ENCODE data around the gene BSG.
"Not testable (repeated sequence)": the region's sequence is repeated elsewhere in the genome, so short reads cannot be mapped to it uniquely, and the experiment has no call there.

Gene BSG

GRCh38 chr19:589693-590395, 17.4 kb downstream of the BSG start, which contains the start of gene HCN2:
Gene HCN2 (plus strand): TSS chr19:589881. CDS start chr19:589946, 65 bp downstream.
- no peak for FAIRE-seq

- FAIRE-seq, result no peak
Measured at GRCh38 chr19:590396-590745, 18.0 kb downstream of the BSG start.

- FAIRE-seq, result no peak
Measured at GRCh38 chr19:590750-591098, 18.3 kb downstream of the BSG start.

- FAIRE-seq, result no peak
Measured at GRCh38 chr19:591099-591958, 18.9 kb downstream of the BSG start.

DNA sequence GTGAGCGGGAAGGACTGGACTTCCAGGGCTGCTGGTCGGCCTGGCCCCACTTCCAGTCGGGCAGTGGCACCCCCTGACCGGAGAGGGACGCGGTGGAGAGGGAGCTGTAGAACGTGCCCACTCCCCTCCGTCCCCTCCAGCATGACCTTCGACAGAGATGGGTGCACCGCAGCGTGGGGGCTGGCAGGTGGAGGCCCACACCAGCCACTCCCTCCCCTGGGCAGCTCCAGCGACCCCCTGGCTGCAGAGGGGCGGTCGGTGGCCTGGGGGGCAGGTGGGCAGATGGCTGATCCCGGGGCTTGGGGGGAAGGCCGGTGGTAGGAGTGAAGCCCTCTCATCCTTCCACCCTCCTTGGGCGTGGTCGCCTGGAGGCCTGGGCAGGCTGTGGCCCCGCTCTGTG, 19.7 kb downstream of the BSG start:
- no peak for FAIRE-seq

DNA sequence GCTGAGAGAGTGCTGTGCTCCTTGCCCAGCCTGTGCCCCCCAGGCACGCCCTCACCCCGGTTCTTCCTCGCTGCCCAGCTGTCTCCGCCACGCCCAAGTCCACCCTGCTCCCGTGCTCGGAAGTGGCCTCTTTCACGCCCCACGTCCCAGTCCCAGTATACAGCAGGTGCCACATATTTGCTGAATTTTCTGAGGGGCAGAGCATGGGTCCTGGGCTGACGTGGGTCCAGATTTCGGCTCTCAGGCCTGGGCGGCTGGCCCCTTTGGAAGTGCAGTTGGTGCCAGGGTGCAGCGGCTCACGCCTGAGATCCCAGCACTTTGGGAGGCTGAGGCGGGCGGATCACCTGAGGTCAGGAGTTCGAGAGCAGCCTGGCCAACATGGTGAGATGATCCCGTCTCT, 20.7 kb downstream of the BSG start:
- no peak for FAIRE-seq

- no peak for FAIRE-seq
Measured at GRCh38 chr19:593505-593904, 21.1 kb downstream of the BSG start.

GRCh38 chr19:594265-594870, 22.0 kb downstream of the BSG start:
- FAIRE-seq, result no peak

DNA sequence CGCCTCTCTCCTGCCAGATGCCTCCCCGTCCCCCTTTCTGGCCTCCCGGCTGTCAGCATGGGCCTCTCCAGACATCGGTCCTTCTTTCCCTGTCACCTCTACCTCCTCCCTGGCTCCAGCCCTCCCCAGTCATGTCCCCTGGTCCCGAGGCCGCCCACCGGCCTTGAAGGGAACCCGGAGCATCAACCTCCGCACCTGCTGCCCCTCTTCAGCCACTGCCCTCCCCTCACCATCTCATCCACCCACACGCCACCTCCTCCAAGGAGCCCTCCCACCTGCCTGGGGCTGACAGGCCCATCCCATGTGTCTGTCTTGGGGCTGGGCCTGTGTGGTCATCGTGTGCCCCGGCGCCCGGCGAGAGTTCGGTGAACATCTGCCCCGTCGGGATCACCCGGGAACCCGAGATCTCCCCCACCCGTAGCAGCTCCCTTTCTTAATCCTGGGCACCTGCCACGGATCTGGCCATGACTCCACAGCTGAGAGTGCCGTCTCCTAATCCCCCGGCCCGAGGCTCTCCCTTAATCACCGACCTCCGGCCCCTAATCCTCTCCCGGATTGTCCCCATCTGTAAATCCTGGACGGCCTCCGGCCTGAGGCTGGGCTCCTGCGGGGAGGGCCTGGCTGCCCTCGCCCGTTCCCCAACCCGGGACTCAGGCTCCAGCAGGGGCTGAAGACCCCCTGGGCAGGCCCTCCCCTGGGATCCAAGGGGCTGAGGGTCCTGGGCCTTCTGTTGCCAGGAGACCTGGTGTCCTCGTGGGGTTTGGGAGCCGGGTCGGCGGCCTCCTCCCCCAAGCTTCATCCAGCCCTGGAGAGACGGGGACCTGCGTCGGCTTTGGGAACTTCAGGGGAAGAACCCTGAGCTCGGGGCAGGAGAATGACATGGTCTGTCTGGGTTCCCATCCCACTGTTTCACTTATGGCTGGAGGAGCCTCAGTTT, 23.2 kb downstream of the BSG start:
- no peak for FAIRE-seq

DNA sequence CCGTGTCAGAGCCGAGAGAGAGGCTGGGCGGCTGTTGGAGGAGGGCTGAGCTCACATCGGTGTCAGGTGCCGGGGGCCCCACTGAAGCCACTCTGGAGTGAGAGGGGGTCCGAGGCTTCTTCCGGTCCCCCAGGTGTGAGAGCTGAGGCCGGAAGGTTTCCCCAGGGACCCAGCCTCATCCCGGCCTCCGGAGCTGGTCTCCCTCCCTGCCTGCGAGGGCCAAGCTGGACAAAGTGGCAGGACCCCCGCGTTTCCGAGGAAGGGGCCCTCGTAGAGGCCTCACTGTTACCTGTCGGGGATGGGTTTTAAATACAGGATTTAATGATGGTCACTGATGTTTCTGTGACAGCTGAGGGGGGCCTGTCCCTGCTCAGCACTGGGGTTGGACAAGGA, 23.9 kb downstream of the BSG start:
- FAIRE-seq, result no peak

DNA sequence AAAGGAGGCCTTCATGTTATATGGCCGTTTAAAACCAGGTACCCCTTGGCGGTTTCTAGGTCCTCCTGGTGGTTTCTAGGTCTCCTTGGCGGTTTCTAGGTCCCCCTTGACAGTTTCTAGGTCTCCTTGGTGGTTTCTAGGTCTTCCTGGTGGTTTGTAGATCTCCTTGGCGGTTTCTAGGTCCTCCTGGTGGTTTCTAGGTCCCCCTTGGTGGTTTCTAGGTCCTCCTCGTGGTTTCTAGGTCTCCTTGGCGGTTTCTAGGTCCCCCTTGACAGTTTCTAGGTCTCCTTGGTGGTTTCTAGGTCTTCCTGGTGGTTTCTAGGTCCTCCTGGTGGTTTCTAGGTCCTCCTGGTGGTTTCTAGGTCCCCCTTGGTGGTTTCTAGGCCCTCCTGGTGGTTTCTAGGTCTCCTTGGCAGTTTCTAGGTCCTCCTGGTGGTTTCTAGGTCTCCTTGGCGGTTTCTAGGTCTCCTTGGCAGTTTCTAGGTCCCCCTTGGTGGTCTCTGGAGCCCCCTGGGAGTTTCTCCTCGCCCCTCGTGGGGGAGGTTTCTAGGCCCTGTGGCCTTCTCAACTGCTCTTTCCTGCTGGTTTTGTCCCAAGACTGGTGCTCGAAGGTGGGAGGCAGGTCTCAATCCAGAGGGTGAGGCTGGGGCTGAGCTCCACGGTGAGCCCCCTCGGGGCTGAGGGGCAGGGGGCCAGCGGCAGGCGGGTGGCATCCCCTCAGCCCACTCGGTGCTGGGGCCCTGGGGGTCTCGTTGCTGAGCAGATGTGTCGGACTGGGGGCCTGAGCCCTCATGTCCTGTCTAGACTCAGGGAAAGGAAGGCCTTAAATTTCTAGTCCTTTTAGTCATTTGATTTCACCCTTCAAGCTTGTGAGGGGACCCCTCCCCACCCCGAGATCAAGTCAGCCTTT, 25.3 kb downstream of the BSG start:
- FAIRE-seq, result no peak

- FAIRE-seq, result no peak
Measured at GRCh38 chr19:601310-601709, 28.9 kb downstream of the BSG start.

DNA sequence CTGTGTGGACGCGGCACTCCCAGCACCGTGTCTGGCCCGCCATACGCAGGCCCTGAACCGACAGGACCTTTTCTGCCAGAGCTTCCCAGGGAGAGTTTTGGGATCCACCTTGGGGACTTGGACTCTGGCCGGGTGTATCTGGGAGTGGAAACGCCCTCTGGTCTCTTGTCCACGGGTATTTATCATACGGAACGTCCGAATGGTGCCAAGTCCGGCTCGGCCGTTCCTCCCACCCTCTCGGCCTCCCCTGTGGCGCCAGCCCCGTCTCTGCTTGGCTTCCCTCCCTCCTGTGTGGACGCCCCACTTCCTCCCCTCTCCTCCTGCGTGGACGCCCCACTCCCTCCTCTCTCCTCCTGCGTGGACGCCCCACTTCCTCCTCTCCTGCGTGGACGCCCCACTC, 29.4 kb downstream of the BSG start:
- FAIRE-seq, result no peak

DNA sequence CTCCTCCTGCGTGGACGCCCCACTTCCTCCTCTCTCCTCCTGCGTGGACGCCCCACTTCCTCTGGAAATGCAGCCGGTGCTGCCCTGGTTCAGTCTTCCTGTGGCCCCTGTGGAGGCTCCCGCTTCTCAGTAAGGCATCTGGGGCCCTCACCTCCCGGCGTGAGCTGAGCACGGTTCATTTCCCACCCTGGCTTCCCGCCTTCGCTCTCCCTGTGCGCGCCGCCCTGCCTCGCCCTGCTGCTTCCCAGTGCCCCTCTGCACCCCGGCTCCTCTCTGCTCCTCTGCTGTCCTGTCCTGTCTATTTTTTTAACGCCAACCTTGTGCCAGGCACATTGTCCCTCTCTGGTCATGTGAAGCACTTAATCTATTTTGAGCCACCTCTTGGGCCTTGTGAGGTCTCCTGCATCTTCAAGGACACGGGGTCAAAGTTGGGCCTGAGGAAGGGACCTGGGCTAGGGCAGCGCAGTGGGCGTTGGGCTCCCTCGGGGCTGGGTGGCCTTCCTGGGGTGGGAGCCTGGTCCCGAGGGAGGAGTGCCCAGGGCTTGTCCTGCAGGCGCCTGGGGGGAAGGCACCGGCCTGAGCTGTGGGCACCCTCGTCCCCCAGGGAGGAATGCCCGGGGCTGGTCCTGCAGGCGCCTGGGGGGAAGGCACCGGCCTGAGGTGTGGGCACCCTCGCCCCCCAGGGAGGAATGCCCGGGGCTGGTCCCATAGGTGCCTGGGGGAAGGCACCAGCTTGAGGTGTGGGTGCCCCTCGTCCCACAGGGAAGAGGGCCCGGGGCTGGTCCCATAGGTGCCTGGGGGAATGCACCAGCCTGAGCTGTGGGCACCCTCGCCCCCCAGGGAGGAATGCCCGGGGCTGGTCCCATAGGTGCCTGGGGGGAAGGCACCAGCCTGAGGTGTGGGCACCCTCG, 30.2 kb downstream of the BSG start:
- FAIRE-seq, result no peak

DNA sequence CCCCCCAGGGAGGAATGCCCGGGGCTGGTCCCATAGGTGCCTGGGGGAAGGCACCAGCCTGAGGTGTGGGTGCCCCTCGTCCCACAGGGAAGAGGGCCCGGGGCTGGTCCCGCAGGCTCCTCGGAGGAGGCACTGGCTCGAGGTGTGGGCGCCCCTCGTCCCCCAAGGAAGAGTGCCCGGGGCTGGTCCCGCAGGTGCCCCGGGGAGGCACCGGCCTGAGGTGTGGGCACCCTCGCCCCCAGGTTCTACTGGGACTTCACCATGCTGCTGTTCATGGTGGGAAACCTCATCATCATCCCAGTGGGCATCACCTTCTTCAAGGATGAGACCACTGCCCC, 30.9 kb downstream of the BSG start:
- FAIRE-seq, result not testable (repeated sequence)

DNA sequence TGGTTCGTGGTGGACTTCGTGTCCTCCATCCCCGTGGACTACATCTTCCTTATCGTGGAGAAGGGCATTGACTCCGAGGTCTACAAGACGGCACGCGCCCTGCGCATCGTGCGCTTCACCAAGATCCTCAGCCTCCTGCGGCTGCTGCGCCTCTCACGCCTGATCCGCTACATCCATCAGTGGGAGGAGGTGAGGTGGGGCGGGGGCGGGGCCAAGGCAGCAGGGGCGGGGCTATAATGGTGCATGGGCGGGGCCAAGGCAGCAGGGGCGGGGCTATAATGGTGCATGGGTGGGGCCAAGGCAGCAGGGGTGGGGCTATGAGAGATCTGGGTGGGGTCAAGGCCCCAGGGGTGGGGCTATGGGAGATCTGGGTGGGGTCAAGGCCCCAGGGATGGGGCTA, 31.4 kb downstream of the BSG start:
- FAIRE-seq, result not testable (repeated sequence)

DNA sequence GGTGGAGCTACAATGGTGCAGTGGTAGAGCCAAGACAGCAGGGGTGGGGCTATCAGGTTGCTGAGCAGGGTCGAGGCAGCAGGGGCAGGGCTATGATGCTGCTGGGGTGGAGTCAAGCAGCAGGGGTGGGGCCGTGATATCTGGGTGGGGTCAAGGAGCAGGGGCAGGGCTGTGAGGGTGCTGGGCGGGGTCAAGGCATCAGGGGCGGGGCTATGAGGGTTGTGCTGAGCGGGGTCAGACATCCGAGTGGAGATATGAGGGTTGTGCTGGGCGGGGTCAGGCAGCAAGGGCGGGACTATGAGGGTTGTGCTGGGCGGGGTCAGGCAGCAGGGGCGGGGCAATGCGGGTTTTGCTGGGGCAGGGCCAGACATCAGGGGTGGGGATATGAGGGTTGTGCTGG, 32.0 kb downstream of the BSG start:
- FAIRE-seq, result no peak

DNA sequence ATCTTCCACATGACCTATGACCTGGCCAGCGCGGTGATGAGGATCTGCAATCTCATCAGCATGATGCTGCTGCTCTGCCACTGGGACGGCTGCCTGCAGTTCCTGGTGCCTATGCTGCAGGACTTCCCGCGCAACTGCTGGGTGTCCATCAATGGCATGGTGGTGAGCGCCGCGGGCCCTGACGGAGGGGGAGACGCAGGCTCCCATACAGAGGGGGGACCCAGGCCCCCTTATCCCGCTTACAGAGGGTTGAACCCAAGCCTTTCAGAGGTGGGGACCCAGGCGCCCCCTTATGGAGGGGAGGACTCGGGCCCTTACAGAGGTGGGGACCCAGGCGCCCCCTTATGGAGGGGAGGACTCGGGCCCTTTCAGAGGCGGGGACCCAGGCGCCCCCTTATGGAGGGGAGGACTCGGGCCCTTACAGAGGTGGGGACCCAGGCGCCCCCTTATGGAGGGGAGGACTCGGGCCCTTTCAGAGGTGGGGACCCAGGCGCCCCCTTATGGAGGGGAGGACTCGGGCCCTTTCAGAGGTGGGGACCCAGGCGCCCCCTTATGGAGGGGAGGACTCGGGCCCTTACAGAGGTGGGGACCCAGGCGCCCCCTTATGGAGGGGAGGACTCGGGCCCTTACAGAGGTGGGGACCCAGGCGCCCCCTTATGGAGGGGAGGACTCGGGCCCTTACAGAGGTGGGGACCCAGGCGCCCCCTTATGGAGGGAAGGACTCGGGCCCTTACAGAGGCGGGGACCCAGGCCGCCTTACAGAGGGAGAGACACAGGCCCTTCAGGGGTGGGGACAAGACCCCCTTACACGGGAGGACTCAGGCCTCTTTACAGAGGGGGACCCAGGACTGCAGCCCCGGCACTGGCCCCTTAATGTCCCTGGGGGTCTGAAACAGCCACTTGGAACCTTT, 32.9 kb downstream of the BSG start:
- not testable (repeated sequence) for FAIRE-seq

DNA sequence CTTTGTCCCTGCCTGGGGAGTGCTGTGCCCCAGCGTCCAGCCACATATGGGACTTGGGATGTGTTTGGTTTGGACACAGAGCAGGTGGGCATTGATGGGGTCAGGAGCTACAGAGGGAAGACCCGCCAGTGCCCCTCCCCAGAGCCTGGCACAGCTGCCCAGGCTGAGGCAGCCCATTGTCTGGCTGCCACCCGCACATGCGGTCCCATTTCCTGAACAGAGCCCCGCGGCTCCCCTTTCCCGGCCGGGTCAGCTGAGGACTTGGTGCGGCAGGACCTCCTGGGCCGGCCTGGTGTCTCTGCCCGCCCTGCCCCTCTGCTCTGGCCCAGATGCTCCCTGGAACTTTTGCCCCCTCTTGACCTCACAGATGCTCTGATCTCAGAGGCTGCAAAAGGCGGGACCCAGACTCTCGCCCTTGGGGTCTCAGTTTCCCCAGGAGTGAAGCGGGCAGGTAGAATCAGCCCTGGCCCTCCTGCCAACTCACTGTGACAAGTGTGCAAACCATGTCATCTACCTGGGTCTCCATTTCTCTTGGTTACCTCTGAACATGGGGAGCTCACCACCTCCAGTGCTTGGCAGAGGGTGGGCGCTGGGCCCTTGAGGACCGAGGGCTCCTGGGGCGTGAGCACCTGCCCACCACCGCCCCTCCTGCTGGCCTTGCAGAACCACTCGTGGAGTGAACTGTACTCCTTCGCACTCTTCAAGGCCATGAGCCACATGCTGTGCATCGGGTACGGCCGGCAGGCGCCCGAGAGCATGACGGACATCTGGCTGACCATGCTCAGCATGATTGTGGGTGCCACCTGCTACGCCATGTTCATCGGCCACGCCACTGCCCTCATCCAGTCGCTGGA, 35.1 kb downstream of the BSG start:
- no peak for FAIRE-seq

Measured in TTC549 (cell line).